T-helper 1 cell treated with Interleukin-12 subunit alpha and Interleukin-12 subunit beta and Interleukin-4 antibody, amounts not matched to agents 30 ng/mL and 1 ng/mL, for 36 hours (primary cell): ENCODE data around the gene FAM199X. TPM values are rescaled to one million over a fixed set of nuclear protein-coding genes. Genes with fewer than 3 reads are reported as not detected.
"Not testable (repeated sequence)": the region's sequence is repeated elsewhere in the genome, so short reads cannot be mapped to it uniquely, and the experiment has no call there.

Source experiments
- intact Hi-C: fragments of 100-400 bp; cut with micrococcal nuclease; formaldehyde crosslinking; loops from one replicate; pipeline ENCODE4 v1.15.1; 2024
- total RNA-seq: library from RNA; stranded (reverse); gene quantifications from 2 replicates; pipeline ENCODE4 v1.2.3, GENCODE V29; 2022

The FAM199X gene
- total RNA-seq, 1 donor from 2014 or later: 14.0 TPM

GRCh38 chrX:104187931-104188330 is 21.7 kb downstream of the FAM199X start:
- intact Hi-C loops: no loop called here

- intact Hi-C loops: no loop called here
Observed at GRCh38 chrX:104189837-104190236, 23.6 kb downstream of the FAM199X start.

GRCh38 chrX:104193485-104193884 is 27.2 kb downstream of the FAM199X start:
- intact Hi-C loops: no loop called here

- intact Hi-C loops: loop anchor here (1.0 kb wide), 4 partner anchors 39 to 727 kb away; no protein-coding TSS in a partner anchor
Observed at GRCh38 chrX:104195013-104195412, 28.8 kb downstream of the FAM199X start.

GRCh38 chrX:104195489-104196084 is 29.3 kb downstream of the FAM199X start:
- intact Hi-C loops: loop anchor here (1.0 kb wide), 4 partner anchors 39 to 727 kb away; no protein-coding TSS in a partner anchor

- intact Hi-C loops: no loop called here
Observed at GRCh38 chrX:104205548-104205947, 39.3 kb downstream of the FAM199X start.

- intact Hi-C loops: no loop called here
Observed at GRCh38 chrX:104211187-104211586, 44.9 kb downstream of the FAM199X start.

- intact Hi-C loops: not testable (repeated sequence)
Observed at GRCh38 chrX:104230060-104230459, 63.8 kb downstream of the FAM199X start.

Other genes with a start within 250 kb of the FAM199X start
- 7.7 and 8.3 TPM in 2 replicates for gene TMSB15B, start 203.8 kb upstream of the FAM199X start, total RNA-seq
- gene H2BW1, start 152.7 kb upstream of the FAM199X start, total RNA-seq: not detected in 2 replicates
- not detected in 2 replicates for gene H2BW2, start 126.5 kb upstream of the FAM199X start, total RNA-seq
- 3.3 and 4.6 TPM in 2 replicates for gene TMSB15C, start 90.2 kb upstream of the FAM199X start, total RNA-seq
- gene ZCCHC18, start 53.9 kb upstream of the FAM199X start, total RNA-seq: 0.34 and 0.90 TPM in 2 replicates
- gene SLC25A53, start 9.4 kb upstream of the FAM199X start, total RNA-seq: 7.1 and 7.5 TPM in 2 replicates
- not detected in 2 replicates for gene ESX1, start 88.5 kb downstream of the FAM199X start, total RNA-seq